Measurements from ENCODE around the gene XCL2.
"Not testable (repeated sequence)": the region's sequence is repeated elsewhere in the genome, so short reads cannot be mapped to it uniquely, and the experiment has no call there.

DNA sequence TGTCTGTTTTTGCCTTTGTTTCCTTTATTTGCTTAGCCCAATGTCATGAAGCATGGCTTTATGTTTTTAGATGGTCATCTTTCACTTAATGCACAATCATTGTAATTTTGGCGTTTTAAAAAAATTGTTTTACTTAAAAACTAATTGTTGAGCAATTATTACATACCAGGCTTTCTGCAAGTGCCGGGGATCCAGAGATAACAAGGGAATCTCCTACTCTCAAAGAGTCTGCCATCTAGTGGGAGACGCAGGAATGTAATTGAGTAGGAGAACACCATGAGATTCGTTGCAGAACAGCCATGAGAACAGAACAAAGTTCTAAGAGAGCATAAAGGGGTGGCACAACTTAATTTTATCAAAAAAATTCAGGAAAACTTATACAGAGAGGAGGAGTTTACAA lies 30.4 kb upstream of the XCL2 start:
- not testable (repeated sequence) for TF ChIP-seq ZFP30 (CRISPR knock-in tag; IDR thresholded peaks at IDR 0.05); TCF4 (CRISPR knock-in tag; IDR thresholded peaks at IDR 0.05; ENCODE audit: borderline replicate concordance); SNAI2 (CRISPR knock-in tag; IDR thresholded peaks at IDR 0.05); ZNF565 (CRISPR knock-in tag; conservative IDR thresholded peaks at IDR 0.05; ENCODE audit: low read depth); ZNF70 (CRISPR knock-in tag; IDR thresholded peaks at IDR 0.05); PPARA (CRISPR knock-in tag; IDR thresholded peaks at IDR 0.05; ENCODE audit: borderline replicate concordance); RARB (CRISPR knock-in tag; IDR thresholded peaks at IDR 0.05); TSHZ2 (CRISPR knock-in tag; IDR thresholded peaks at IDR 0.05); PATZ1 (CRISPR knock-in tag; IDR thresholded peaks at IDR 0.05; ENCODE audit: borderline replicate concordance); ARNTL (CRISPR knock-in tag; IDR thresholded peaks at IDR 0.05; ENCODE audit: borderline replicate concordance, low read depth); CSDC2 (CRISPR knock-in tag; IDR thresholded peaks at IDR 0.05); OSR1 (CRISPR knock-in tag; IDR thresholded peaks at IDR 0.05); CREB5 (CRISPR knock-in tag; IDR thresholded peaks at IDR 0.05; ENCODE audit: low read depth)

All from SK-N-SH treated with all-trans-retinoic acid at 6 μM for 48 hours (cell line).